Heart left ventricle (tissue), 13 donors: ENCODE results near the gene B3GALT5.

ENCODE experiments used
- CTCF ChIP-seq, 12 donors: fragments of 200-600 bp; sonication (generic) in 4 of 12; IDR thresholded peaks; one replicate each; pipeline versions ENCODE4 v1.5.0 to v1.8.0; 2018 to 2022; ENCODE audit warnings: antibody characterized with exemption in 12 of 12, mild to moderate bottlenecking in 5 of 12
- POLR2A ChIP-seq, 2 donors: fragments of 450-650 bp; IDR thresholded peaks; one replicate each; pipeline ENCODE4 v1.6.1; 2017; ENCODE audit warnings: antibody characterized with exemption in 2 of 2, mild to moderate bottlenecking in 2 of 2, moderate library complexity in 2 of 2
- donor health status: ischemic (EF 13 %, LVEDD 7.1; RV severe dilation, severe dysfunction).
- donor health status: DM: no; HTN: yes; CAD: no.
- donor health status: DM: no; HTN: no; CAD: no.
- donor health status: ischemic (EF 25% LVEDD 6.9; RV normal size, moderate dysfunction).
- donor health status: ischemic (EF 25% LVEDD 5.7; RV mildly dilated, moderate dysfunction).
- donor health status: ischemic (EF 35%, LVEDD 5.7; RV mildly dilated, moderate dysfunction).
- donor health status: nonischemic (EF 11% LVEDD 7.7; RV severe dilation, severe dysfunction).
- donor health status: DM: yes; HTN: yes; CAD: no.
- donor health status: PGD.
- donor health status: ischemic (EF 29% LVEDD 5.4; RV normal size, mild dysfunction).
- donor health status: nonischemic (EF 23%, LVEDD 6.1; RV moderate dilation, normal function).

DNA sequence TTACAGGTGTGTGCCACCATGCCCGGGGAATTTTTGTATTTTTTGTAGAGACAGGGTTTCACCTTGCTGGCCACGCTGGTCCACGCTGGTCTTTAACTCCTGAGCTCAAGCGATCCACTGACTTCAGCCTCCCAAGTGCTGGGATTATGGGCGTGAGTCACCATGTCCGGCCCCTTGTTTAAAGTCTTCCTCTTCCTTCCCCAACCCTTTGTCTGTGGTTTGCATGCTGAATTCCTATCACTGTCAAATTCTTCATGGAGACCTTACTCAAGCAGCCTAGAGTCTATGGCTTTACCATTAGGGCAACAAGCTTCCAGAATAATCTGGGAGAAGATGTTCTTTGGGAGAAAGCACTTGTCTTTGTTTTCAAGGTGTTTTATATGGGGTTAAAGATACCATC, 34.7 kb downstream of the B3GALT5 start:
- no peak for TF ChIP-seq POLR2A (IDR thresholded peaks at IDR 0.05)
- no peak for TF ChIP-seq CTCF (IDR thresholded peaks at IDR 0.05)
